ENCODE results near the gene MPRIP. TPM values are rescaled to one million over a fixed set of nuclear protein-coding genes. Genes with fewer than 3 reads are reported as not detected.

Gene MPRIP
- total RNA-seq, 1 experiment from 2014 or later: 140 TPM

DNA sequence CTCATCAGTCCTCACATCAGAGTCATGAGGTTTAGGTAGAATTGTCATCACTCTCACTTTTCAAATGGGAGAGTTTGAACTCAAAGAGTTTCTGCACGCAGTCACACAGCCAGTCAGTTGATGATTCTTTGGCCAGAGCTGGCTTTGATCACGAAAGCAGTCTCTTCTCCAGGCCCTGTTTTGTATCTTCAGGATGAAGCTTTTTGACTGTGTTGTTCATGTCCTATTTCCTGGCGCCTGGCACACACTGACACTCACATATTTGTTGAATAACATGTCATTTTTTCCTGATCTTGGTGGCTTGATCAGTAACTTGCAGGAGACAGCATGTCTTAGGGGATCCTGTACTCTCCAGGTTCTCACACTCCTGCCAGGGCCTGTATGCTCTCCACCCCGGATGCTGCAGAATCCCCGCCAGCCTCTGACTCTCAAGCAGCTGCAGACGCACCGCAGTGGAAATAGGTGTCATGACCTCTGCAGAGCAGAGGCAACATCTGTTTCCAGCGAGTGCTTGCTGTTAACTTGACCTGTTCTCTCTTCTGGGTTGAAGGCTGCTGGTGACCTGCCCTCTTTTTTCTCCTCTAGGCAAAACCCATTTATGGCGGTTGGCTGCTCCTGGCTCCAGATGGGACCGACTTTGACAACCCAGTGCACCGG is 33.0 kb downstream of the MPRIP start:
- Mint-ChIP-seq H3K36me3 (peaks cover 10% of the 10 kb centered on the region), H3K9me3 (peaks cover 2% of the 10 kb centered on the region), H3K4me1 (no peaks in the 10 kb centered on the region), H3K27ac (peak overlapping the region; percentile 48; the same call in 1 of the 2 replicates), H3K4me3 (no peak overlapping the region), H3K27me3 (ENCODE audit: low read depth) (no peaks in the 10 kb centered on the region)
- ATAC-seq (no peak), DNase-seq (ENCODE audit: low spot score) (no peak)
- CTCF ChIA-PET: no interaction called here
- POLR2A ChIA-PET: no interaction called here
- TF ChIP-seq CREM (CRISPR knock-in tag; IDR thresholded peaks at IDR 0.05) (no peak), TCF7 (CRISPR knock-in tag; IDR thresholded peaks at IDR 0.05; ENCODE audit: low read depth) (no peak), USF2 (CRISPR knock-in tag; IDR thresholded peaks at IDR 0.05) (no peak), ZNF219 (CRISPR knock-in tag; IDR thresholded peaks at IDR 0.05; ENCODE audit: borderline replicate concordance) (no peak), PRDM15 (CRISPR knock-in tag; IDR thresholded peaks at IDR 0.05) (no peak), OVOL2 (CRISPR knock-in tag; IDR thresholded peaks at IDR 0.05; ENCODE audit: borderline replicate concordance) (no peak), ZBTB43 (CRISPR knock-in tag; IDR thresholded peaks at IDR 0.05) (no peak), NR2C2 (CRISPR knock-in tag; IDR thresholded peaks at IDR 0.05) (no peak), ESRRA (CRISPR knock-in tag; IDR thresholded peaks at IDR 0.05; ENCODE audit: borderline replicate concordance) (no peak), SMAD4 (CRISPR knock-in tag; IDR thresholded peaks at IDR 0.05) (no peak)
- TF ChIP-seq, protein P1, sequence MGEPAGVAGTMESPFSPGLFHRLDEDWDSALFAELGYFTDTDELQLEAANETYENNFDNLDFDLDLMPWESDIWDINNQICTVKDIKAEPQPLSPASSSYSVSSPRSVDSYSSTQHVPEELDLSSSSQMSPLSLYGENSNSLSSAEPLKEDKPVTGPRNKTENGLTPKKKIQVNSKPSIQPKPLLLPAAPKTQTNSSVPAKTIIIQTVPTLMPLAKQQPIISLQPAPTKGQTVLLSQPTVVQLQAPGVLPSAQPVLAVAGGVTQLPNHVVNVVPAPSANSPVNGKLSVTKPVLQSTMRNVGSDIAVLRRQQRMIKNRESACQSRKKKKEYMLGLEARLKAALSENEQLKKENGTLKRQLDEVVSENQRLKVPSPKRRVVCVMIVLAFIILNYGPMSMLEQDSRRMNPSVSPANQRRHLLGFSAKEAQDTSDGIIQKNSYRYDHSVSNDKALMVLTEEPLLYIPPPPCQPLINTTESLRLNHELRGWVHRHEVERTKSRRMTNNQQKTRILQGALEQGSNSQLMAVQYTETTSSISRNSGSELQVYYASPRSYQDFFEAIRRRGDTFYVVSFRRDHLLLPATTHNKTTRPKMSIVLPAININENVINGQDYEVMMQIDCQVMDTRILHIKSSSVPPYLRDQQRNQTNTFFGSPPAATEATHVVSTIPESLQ (CRISPR knock-in tag; IDR thresholded peaks at IDR 0.05): no peak

- Mint-ChIP-seq H3K27me3 (ENCODE audit: low read depth) (no peaks in the 10 kb centered on the region), H3K27ac (no peak overlapping the region)
- POLR2A ChIA-PET: interaction anchor here (0.6 kb wide), 1 partner anchor 51 kb away, joined by 3 read pairs; no protein-coding TSS in a partner anchor
- no peak for TF ChIP-seq FOXP4 (CRISPR knock-in tag; IDR thresholded peaks at IDR 0.05)
- no peak for TF ChIP-seq HMGA2 (CRISPR knock-in tag; IDR thresholded peaks at IDR 0.05)
- TF ChIP-seq ZNF425 (CRISPR knock-in tag; conservative IDR thresholded peaks at IDR 0.05): no peak
- no peak for TF ChIP-seq GABPB1 (CRISPR knock-in tag; IDR thresholded peaks at IDR 0.05)
- TF ChIP-seq ZNF138 (CRISPR knock-in tag; conservative IDR thresholded peaks at IDR 0.05): no peak
- TF ChIP-seq PRRX2 (CRISPR knock-in tag; IDR thresholded peaks at IDR 0.05): no peak
- TF ChIP-seq RORB (CRISPR knock-in tag; IDR thresholded peaks at IDR 0.05): no peak
- no peak for TF ChIP-seq GRHL2 (CRISPR knock-in tag; IDR thresholded peaks at IDR 0.05; ENCODE audit: insufficient replicate concordance, severe bottlenecking)
- TF ChIP-seq, protein P2, sequence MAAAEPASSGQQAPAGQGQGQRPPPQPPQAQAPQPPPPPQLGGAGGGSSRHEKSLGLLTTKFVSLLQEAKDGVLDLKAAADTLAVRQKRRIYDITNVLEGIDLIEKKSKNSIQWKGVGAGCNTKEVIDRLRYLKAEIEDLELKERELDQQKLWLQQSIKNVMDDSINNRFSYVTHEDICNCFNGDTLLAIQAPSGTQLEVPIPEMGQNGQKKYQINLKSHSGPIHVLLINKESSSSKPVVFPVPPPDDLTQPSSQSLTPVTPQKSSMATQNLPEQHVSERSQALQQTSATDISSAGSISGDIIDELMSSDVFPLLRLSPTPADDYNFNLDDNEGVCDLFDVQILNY (CRISPR knock-in tag; IDR thresholded peaks at IDR 0.05): no peak
- TF ChIP-seq TP53 (CRISPR knock-in tag; IDR thresholded peaks at IDR 0.05): no peak
These were observed 33.8 kb downstream of the MPRIP start for GRCh38 chr17:17076066-17076465.

More at GRCh38 chr17:17076066-17076465, 33.8 kb downstream of the MPRIP start:
- H3K4me1 Mint-ChIP-seq: no peaks in the 10 kb centered on the region
- peaks cover 8% of the 10 kb centered on the region for H3K36me3 Mint-ChIP-seq
- H3K9me3 Mint-ChIP-seq: no peaks in the 10 kb centered on the region
- no peak overlapping the region for H3K4me3 Mint-ChIP-seq
- no peak for DNase-seq (ENCODE audit: low spot score)
- CTCF ChIA-PET: no interaction called here
- no peak for ATAC-seq
